ENCODE results near the gene KIF13A. TPM values are rescaled to one million over a fixed set of nuclear protein-coding genes. Genes with fewer than 3 reads are reported as not detected.
"Not testable (repeated sequence)": the region's sequence is repeated elsewhere in the genome, so short reads cannot be mapped to it uniquely, and the experiment has no call there.

KIF13A gene
- total RNA-seq, 1 donor from 2014 or later, result 59.0 TPM

DNA sequence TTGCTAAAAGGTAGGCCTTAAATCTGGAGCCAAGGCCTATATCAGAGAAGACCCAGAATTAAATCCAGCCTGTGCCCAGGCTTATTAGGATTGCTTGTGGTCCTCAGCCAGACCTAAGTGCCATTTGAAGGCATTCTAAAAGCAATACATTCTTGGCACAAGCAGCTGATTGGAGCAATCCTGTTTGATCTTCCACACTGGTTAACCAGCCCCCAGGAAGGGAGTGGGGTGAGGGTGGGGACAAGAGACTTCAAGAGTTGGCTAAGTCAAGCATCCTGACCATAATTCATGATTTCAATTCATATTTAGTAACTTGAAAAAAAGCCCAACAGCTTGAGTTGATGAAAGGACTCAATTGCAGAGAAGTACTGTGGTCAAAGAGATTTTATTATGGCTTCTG is 128.9 kb downstream of the KIF13A start:
- Histone ChIP-seq H3K36me3 (peaks cover 18% of the 10 kb centered on the region), H3K27me3 (no peaks in the 10 kb centered on the region), H3K27ac (no peak overlapping the region), H3K4me1 (peaks cover 6% of the 10 kb centered on the region), H3K4me3 (no peak overlapping the region), H3K9me3 (no peaks in the 10 kb centered on the region)
- DNase-seq (no peak), ATAC-seq (peak; percentile 73)
- intact Hi-C loops (cut with DNase I), result no loop called here
- TF ChIP-seq, protein P1, sequence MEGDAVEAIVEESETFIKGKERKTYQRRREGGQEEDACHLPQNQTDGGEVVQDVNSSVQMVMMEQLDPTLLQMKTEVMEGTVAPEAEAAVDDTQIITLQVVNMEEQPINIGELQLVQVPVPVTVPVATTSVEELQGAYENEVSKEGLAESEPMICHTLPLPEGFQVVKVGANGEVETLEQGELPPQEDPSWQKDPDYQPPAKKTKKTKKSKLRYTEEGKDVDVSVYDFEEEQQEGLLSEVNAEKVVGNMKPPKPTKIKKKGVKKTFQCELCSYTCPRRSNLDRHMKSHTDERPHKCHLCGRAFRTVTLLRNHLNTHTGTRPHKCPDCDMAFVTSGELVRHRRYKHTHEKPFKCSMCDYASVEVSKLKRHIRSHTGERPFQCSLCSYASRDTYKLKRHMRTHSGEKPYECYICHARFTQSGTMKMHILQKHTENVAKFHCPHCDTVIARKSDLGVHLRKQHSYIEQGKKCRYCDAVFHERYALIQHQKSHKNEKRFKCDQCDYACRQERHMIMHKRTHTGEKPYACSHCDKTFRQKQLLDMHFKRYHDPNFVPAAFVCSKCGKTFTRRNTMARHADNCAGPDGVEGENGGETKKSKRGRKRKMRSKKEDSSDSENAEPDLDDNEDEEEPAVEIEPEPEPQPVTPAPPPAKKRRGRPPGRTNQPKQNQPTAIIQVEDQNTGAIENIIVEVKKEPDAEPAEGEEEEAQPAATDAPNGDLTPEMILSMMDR (IDR thresholded peaks at IDR 0.05), result no peak

DNA sequence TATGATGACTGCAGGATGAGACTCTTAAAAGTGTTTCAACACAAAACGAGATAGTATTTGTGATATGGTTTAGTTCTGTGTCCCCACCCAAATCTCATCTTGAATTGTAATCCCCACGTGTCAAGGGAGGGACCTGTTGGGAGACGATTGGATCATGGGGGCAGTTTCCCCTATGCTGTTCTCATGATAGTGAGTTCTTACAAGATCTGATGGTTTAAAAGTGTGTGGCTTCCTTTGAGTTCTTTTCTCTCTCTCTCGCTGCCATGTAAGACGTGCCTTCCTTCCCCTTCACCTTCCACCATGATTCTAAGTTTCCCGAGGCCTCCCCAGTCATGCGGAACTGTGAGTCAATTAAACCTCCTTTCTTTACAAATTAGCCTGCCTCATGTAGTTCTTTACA is 130.2 kb downstream of the KIF13A start:
- H3K4me1 ChIP-seq; H3K27ac ChIP-seq; H3K27me3 ChIP-seq; H3K4me3 ChIP-seq; H3K9me3 ChIP-seq; DNase-seq; ATAC-seq; intact Hi-C loops (cut with DNase I): not testable (repeated sequence)
- H3K36me3 ChIP-seq, result peaks cover 18% of the 10 kb centered on the region

DNA sequence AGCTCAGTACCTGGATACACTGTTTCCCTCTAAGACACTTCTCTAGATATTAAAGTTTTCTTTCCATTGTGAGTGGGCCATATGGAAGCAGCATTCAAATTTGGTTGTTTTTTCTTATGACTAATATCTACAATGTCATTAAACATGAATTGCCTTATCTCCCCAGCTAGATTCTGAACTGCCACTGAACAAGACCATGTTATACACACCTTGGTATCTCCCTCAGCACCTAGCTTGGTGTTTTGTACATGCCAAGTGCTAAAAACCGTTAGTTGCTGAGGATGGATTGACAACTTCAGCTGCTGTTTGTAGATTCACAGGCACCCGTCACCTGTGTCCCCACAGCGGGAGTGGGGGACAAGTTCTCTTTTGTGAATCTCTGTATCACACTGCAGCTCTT is 131.1 kb downstream of the KIF13A start:
- ATAC-seq, result no peak
- intact Hi-C loops (cut with DNase I), result no loop called here
- Histone ChIP-seq H3K36me3 (peaks cover 18% of the 10 kb centered on the region), H3K27ac (no peak overlapping the region), H3K27me3 (no peaks in the 10 kb centered on the region), H3K9me3 (no peaks in the 10 kb centered on the region), H3K4me1 (peaks cover 6% of the 10 kb centered on the region), H3K4me3 (no peak overlapping the region)
- no peak for DNase-seq
- TF ChIP-seq, protein P1 (IDR thresholded peaks at IDR 0.05), result no peak

DNA sequence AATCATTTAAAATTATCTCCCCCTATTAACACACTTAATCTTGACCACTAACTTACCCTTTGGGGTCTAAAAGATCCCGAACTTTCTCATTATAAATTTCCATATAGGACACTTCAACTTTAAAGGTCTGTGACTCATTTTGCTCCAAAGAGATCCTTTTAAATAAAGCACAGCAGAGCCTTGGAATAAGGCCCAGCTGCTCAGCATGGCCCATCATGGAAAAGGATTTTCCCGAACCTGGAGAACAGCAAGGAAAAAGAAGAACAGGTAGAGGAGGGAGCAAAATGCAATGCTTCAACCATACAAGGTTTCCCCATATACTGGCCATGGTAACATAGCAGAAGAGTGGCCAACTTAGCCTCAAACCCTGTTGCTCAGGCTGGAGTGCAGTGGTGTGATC is 132.1 kb downstream of the KIF13A start:
- no peaks in the 10 kb centered on the region for H3K9me3 ChIP-seq
- peaks cover 24% of the 10 kb centered on the region for H3K36me3 ChIP-seq
- intact Hi-C loops (cut with DNase I), result no loop called here
- H3K27me3 ChIP-seq, result no peaks in the 10 kb centered on the region
- no peak overlapping the region for H3K4me3 ChIP-seq
- DNase-seq (no peak), ATAC-seq (no peak)
- no peak overlapping the region for H3K27ac ChIP-seq
- TF ChIP-seq, protein P1 (IDR thresholded peaks at IDR 0.05), result no peak
- peaks cover 6% of the 10 kb centered on the region for H3K4me1 ChIP-seq

DNA sequence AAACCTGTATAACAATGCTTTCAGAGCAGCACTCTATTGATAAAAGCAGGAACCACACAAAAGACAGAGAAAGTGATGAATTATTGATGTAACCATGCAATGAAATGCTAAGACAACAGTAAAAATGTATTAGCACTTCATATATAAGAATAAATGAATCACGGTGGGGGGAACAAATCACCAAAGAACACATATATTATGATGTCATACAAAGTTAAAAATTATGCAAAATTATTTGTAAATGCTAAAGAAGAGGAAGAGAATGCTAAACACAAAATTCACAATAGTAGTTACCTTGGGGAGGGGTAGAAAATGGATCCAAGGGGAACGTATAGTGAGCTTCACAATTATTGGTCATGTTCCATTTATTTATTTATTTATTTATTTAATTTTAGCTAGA is 133.9 kb downstream of the KIF13A start:
- TF ChIP-seq, protein P1 (IDR thresholded peaks at IDR 0.05), result no peak
- peaks cover 42% of the 10 kb centered on the region for H3K36me3 ChIP-seq
- H3K27me3 ChIP-seq, result no peaks in the 10 kb centered on the region
- ATAC-seq, result no peak
- DNase-seq, result no peak
- H3K27ac ChIP-seq, result no peak overlapping the region
- H3K4me1 ChIP-seq, result peaks cover 6% of the 10 kb centered on the region
- H3K9me3 ChIP-seq, result no peaks in the 10 kb centered on the region
- intact Hi-C loops (cut with DNase I), result no loop called here
- no peak overlapping the region for H3K4me3 ChIP-seq

DNA sequence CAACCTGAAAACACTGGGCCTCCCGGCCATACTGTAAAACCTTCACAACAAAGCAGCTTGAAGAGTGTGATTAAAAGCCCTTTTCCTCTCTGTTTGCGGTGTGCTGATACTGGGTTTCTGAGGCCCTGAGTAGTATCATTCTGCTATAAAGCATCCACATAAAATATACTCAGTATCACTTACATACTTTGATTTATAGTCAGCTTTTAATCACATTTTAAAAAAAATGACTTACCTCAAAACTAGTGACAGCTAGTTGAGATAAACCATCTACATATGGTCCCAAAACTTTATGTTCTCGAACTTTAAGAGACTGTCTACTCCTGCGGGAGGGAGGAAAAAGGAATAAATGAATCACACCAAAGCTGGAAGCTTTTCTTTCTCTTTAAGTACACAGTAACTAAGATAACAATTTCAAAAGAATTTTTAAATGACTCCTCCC is 135.7 kb downstream of the KIF13A start:
- Histone ChIP-seq H3K27me3 (no peaks in the 10 kb centered on the region), H3K9me3 (no peaks in the 10 kb centered on the region), H3K4me1 (peaks cover 2% of the 10 kb centered on the region), H3K36me3 (peaks cover 45% of the 10 kb centered on the region), H3K27ac (no peak overlapping the region), H3K4me3 (no peak overlapping the region)
- intact Hi-C loops (cut with DNase I), result no loop called here
- no peak for ATAC-seq
- no peak for DNase-seq
- TF ChIP-seq, protein P1 (IDR thresholded peaks at IDR 0.05), result no peak

All from upper lobe of right lung (tissue), 1 donor.